Activated T-cell treated with anti-CD3 and anti-CD28 coated beads, Interleukin-2, amount 50 U/mL, for 72 hours (primary cell): ENCODE data around the gene SPDYE1. TPM values are rescaled to one million over a fixed set of nuclear protein-coding genes. Genes with fewer than 3 reads are reported as not detected.
A peak's percentile ranks its signal among the peaks of the same experiment; 100 is the strongest.
"Not testable (repeated sequence)": the region's sequence is repeated elsewhere in the genome, so short reads cannot be mapped to it uniquely, and the experiment has no call there.

Experiments
- ATAC-seq, 2 donors: fragments of 150-1000 bp; cut with Tn5 transposase; replicated peaks in 1 of 2; 2 replicates each; pipeline ENCODE4 v1.10.0; 2021; ENCODE audit warnings: moderate library complexity in 2 of 2, mild to moderate bottlenecking in 1 of 2
- DNase-seq, 2 donors: peaks; one replicate each; pipeline ENCODE4 v3.0.0; 2021 to 2022; ENCODE audit warnings: mixed read lengths in 1 of 2
- H3K27ac Mint-ChIP-seq: one replicate; pipeline ENCODE4 v1.8.0; 2022; ENCODE audit warnings: mild to moderate bottlenecking, moderate library complexity, mixed read lengths
- H3K27me3 Mint-ChIP-seq: one replicate; pipeline ENCODE4 v1.8.0; 2022; ENCODE audit warnings: low read depth, mixed read lengths
- H3K36me3 Mint-ChIP-seq, 2 donors: one replicate each; pipeline ENCODE4 v1.8.0; 2022; ENCODE audit warnings: mixed read lengths in 2 of 2, mild to moderate bottlenecking in 1 of 2; ENCODE audit not compliant: insufficient read depth in 2 of 2
- H3K4me1 Mint-ChIP-seq: one replicate; pipeline ENCODE4 v1.8.0; 2022; ENCODE audit warnings: low read depth, mixed read lengths
- H3K4me3 Mint-ChIP-seq, 2 donors: one replicate each; pipeline ENCODE4 v1.8.0; 2022; ENCODE audit warnings: mild to moderate bottlenecking in 2 of 2, mixed read lengths in 2 of 2, moderate library complexity in 2 of 2
- H3K9me3 Mint-ChIP-seq, 2 donors: one replicate each; pipeline ENCODE4 v1.8.0; 2022; ENCODE audit warnings: mixed read lengths in 2 of 2
- total RNA-seq, 2 donors: library from RNA; stranded (reverse); gene quantifications; one replicate each; pipeline ENCODE4 v1.2.3, GENCODE V29; 2022

SPDYE1 gene
- total RNA-seq, 2 donors from 2014 or later = not detected

DNA sequence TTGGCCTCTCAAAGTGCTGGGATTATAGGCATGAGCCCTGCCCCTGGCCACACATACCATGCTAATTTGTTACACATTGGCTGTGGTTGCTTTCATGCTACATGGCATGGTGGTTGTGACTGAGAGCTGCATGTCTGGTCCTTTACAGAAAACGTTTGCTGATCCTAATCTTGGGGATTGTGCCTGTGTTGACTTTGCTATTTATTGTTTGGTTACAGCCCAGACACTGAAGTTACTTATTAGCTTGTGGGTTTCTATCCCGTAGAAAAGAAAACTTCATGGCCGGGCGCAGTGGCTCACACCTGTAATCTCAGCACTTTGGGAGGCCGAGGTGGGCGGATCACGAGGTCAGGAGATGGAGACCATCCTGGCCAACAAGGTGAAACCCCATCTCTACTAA is 24.4 kb downstream of the SPDYE1 start:
- H3K27ac Mint-ChIP-seq = peak overlapping the region; percentile 46
- H3K36me3 Mint-ChIP-seq, H3K4me3 Mint-ChIP-seq, ATAC-seq, DNase-seq, H3K9me3 Mint-ChIP-seq, H3K27me3 Mint-ChIP-seq: not testable (repeated sequence)
- peaks cover 33% of the 10 kb centered on the region for H3K4me1 Mint-ChIP-seq

DNA sequence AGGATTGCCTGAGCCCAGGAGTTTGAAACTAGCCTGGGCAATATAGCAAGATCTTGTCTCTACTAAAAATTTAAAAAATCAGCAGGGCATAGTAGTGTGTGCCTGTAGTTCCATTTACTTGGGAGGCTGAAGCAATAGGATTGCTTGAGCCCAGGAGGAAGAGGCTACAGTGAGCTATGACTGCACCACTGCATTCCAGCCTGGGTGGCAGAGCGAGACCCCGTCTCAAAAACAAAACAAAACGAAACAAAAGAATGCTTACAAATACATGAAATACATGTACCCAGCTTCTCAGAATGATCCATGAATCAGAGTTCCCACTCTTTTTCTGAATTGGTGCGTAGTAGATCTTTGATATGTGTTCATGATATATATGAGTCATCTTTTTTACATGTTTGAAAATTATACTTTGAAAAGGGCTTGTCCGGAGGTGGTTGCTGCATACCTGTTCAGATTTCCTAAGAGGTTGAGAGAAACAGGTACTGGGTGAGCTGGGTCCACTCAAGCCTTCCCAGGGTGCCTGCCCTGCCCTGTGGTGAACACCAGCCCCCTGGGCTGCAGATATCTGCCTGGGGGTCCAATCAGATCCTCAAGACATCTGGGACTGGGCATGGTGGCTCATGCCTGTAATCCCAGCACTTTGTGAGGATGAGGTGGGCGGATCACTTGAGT is 25.2 kb downstream of the SPDYE1 start:
- DNase-seq (peak; percentile 15 to 19), ATAC-seq (peak; percentile 43 to 49)
- H3K27ac Mint-ChIP-seq = peak overlapping the region; percentile 63
- not testable (repeated sequence) for H3K9me3 Mint-ChIP-seq, H3K27me3 Mint-ChIP-seq, H3K36me3 Mint-ChIP-seq
- peak overlapping the region; percentile 63 to 70 for H3K4me3 Mint-ChIP-seq
- H3K4me1 Mint-ChIP-seq = peaks cover 30% of the 10 kb centered on the region

- not testable (repeated sequence) for H3K27me3 Mint-ChIP-seq, DNase-seq, H3K4me1 Mint-ChIP-seq, H3K9me3 Mint-ChIP-seq, H3K4me3 Mint-ChIP-seq, ATAC-seq, H3K36me3 Mint-ChIP-seq, H3K27ac Mint-ChIP-seq
These were observed 31.7 kb downstream of the SPDYE1 start for GRCh38 chr7:44029433-44029832.

DNA sequence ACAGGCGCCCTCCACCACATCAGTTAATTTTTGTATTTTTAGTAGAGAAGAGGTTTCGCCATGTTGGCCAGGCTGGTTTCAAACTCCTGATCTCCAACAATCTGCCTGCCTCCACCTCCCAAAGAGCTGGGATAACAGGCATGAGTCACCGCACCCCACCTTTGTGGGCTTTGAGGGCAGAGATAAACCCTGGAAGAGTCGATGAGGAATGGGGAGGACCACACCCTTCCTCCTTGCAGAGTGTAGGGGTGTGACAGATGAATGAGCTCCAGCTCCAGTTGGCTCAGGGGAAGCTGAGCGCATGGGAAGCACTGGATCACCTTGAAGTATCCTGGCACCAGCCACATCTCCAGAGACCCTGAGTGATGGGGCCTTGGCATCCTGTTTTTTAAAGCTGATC is 32.3 kb downstream of the SPDYE1 start:
- not testable (repeated sequence) for H3K36me3 Mint-ChIP-seq, H3K4me1 Mint-ChIP-seq, H3K9me3 Mint-ChIP-seq, DNase-seq, H3K4me3 Mint-ChIP-seq, H3K27me3 Mint-ChIP-seq, H3K27ac Mint-ChIP-seq
- ATAC-seq = peak in 1 of 2 donors; percentile 16

DNA sequence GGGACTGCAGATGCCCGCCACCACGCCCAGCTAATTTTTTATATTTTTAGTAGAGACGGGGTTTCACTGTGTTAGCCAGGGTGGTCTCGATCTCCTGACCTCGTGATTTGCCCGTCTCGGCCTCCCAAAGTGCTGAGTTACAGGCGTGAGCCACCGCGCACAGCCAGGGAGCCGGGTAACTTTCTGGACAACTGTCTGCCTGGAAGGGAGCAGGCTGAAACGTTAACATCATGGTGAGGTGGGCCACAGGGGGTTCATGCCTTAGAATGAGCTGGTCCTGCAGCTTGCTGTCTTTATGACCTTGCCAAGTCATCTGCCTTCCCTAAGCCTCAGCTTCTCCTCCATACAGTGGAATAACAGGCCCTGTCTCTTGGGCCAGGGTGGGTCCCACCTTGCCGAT is 33.6 kb downstream of the SPDYE1 start:
- ATAC-seq, H3K4me1 Mint-ChIP-seq, H3K27me3 Mint-ChIP-seq, H3K9me3 Mint-ChIP-seq, H3K27ac Mint-ChIP-seq, DNase-seq, H3K4me3 Mint-ChIP-seq, H3K36me3 Mint-ChIP-seq: not testable (repeated sequence)

- not testable (repeated sequence) for H3K27ac Mint-ChIP-seq, DNase-seq, H3K4me3 Mint-ChIP-seq, H3K27me3 Mint-ChIP-seq, H3K9me3 Mint-ChIP-seq, ATAC-seq, H3K4me1 Mint-ChIP-seq, H3K36me3 Mint-ChIP-seq
These were observed 34.3 kb downstream of the SPDYE1 start for GRCh38 chr7:44032031-44032430.

GRCh38 chr7:44033971-44034844 is 36.5 kb downstream of the SPDYE1 start:
- H3K4me1 Mint-ChIP-seq, DNase-seq, H3K4me3 Mint-ChIP-seq, ATAC-seq, H3K9me3 Mint-ChIP-seq, H3K27me3 Mint-ChIP-seq, H3K27ac Mint-ChIP-seq, H3K36me3 Mint-ChIP-seq: not testable (repeated sequence)

DNA sequence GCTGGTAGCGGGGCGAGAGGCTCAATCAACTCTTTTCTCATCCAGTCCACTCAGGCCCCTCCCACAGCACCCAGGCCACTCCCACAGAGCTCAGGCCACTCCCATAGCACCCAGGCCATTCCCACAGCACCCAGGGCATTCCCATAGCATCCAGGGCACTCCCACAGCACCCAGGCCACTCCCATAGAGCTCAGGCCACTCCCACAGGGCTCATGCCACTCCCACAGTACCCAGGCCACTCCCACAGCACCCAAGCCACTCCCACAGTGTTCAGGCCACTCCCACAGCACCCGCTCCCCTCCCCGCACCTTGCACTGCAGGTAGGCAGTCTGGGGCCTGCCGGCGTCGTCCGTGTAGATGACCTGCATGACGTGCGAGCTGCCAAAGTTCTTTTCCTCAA is 38.7 kb downstream of the SPDYE1 start:
- ATAC-seq = peak; percentile 22 to 26
- not testable (repeated sequence) for H3K27me3 Mint-ChIP-seq, H3K36me3 Mint-ChIP-seq, H3K27ac Mint-ChIP-seq, H3K4me3 Mint-ChIP-seq, H3K4me1 Mint-ChIP-seq, H3K9me3 Mint-ChIP-seq
- DNase-seq = peak; percentile 33 to 46

GRCh38 chr7:44037951-44038350 is 40.3 kb downstream of the SPDYE1 start:
- H3K9me3 Mint-ChIP-seq, H3K4me3 Mint-ChIP-seq, H3K36me3 Mint-ChIP-seq, H3K4me1 Mint-ChIP-seq, H3K27ac Mint-ChIP-seq, DNase-seq, ATAC-seq, H3K27me3 Mint-ChIP-seq: not testable (repeated sequence)

DNA sequence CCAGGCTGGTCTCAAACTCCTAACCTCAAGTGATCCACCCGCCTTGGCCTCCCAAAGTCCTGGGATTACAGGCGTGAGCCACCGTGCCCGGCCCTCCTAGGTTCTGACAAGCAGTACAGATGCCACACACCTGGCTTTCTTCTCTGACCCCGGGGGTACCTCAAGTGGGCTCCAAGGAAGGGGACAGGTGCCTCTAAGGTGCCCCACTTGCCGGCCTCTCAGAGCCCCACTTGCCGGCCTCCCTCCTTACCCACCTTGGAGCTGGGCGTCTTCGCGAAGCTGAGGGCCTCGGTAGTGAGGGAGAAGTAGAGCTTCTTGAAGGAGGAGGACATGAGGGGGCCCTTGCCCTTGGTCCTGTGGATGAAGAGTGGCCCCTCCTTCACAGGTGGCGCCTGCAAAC is 40.9 kb downstream of the SPDYE1 start:
- DNase-seq, H3K27me3 Mint-ChIP-seq, H3K9me3 Mint-ChIP-seq, ATAC-seq, H3K4me1 Mint-ChIP-seq, H3K27ac Mint-ChIP-seq, H3K36me3 Mint-ChIP-seq, H3K4me3 Mint-ChIP-seq: not testable (repeated sequence)

- DNase-seq (peak; percentile 88 to 91), ATAC-seq (peak; percentile 71 to 77)
- not testable (repeated sequence) for H3K36me3 Mint-ChIP-seq, H3K9me3 Mint-ChIP-seq, H3K27me3 Mint-ChIP-seq, H3K27ac Mint-ChIP-seq
- Mint-ChIP-seq H3K4me1 (peaks cover 10% of the 10 kb centered on the region), H3K4me3 (peak overlapping the region; percentile 57 to 76)
These were observed 41.4 kb downstream of the SPDYE1 start for GRCh38 chr7:44038961-44039558.

GRCh38 chr7:44039800-44040492 is 42.2 kb downstream of the SPDYE1 start:
- Mint-ChIP-seq H3K4me1 (peaks cover 13% of the 10 kb centered on the region), H3K4me3 (peak overlapping the region; percentile 66 to 88)
- ATAC-seq = peak; percentile 28 to 41
- not testable (repeated sequence) for H3K36me3 Mint-ChIP-seq, H3K27me3 Mint-ChIP-seq, H3K9me3 Mint-ChIP-seq, DNase-seq, H3K27ac Mint-ChIP-seq

DNA sequence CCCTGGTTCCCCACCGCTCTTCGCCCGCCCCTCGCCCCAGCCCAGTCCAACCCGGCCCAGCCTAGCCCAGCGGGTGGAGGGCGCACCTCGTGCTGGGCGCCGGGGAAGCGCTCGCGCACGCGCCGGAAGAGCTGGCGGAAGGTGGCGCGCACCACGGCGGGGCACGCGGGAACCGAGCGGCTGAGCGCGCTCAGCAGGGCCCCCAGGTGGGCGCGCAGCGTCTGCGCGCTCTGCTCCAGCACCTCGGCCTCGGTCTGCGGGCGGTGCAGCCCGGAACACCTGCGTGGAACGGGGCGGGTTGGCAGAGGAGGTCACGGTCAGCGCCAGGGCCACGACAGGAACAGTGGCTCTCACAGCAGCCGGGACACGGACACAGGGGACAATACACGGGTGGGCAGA is 42.8 kb downstream of the SPDYE1 start:
- not testable (repeated sequence) for H3K9me3 Mint-ChIP-seq, H3K27ac Mint-ChIP-seq
- H3K4me1 Mint-ChIP-seq = peaks cover 17% of the 10 kb centered on the region

More for the DNA sequence above, 42.8 kb downstream of the SPDYE1 start:
- ATAC-seq = peak; percentile 63 to 69
- H3K27me3 Mint-ChIP-seq, H3K36me3 Mint-ChIP-seq: not testable (repeated sequence)
- peak; percentile 68 to 72 for DNase-seq
- peak overlapping the region; percentile 88 for H3K4me3 Mint-ChIP-seq
